Measurements from ENCODE around the gene MGAT4B.

DNA sequence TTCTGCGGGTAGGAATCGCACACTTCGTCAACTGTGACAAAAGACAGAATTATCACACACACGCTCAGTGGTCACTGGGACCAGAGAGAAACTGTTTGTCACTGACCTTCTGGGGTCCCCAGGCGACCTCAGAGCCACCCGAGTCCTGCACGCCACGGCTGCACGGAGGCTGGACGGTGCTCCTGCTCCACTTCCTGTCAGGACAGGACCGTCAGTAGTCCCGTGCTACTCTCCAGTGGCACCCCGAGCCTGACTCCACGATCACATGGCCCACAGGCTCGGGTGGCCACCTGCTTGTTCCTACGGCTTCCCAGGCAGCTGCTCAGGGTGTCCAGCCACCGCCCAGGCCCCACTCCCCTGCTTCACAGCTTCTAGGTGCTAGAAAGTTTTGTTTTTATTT is 34.1 kb upstream of the MGAT4B start:
- TF ChIP-seq CTCF (CRISPR knock-in tag; IDR thresholded peaks at IDR 0.05) (no peak), PHF8 (CRISPR knock-in tag; IDR thresholded peaks at IDR 0.05) (no peak), POLR2A (IDR thresholded peaks at IDR 0.05; ENCODE audit: insufficient read depth in 1 of 2, low read depth in 2 of 2, low read length in 2 of 2) (peak in 1 of 2 experiments; percentile 28; a peak in 2 of 4 replicates), MTA1 (CRISPR knock-in tag; IDR thresholded peaks at IDR 0.05; ENCODE audit: borderline replicate concordance) (no peak), YY1 (IDR thresholded peaks at IDR 0.05; ENCODE audit: insufficient read depth, insufficient replicate concordance, low read depth, low read length) (no peak), PATZ1 (CRISPR knock-in tag; IDR thresholded peaks at IDR 0.05) (no peak), RARA (CRISPR knock-in tag; IDR thresholded peaks at IDR 0.05) (no peak), SMARCE1 (IDR thresholded peaks at IDR 0.05; ENCODE audit: borderline replicate concordance) (no peak), EP300 (IDR thresholded peaks at IDR 0.05; ENCODE audit: low read depth in 2 of 2, low read length in 2 of 2) (no peak), EP300 (CRISPR knock-in tag; IDR thresholded peaks at IDR 0.05; ENCODE audit: borderline replicate concordance) (no peak), ZNF7 (CRISPR knock-in tag; IDR thresholded peaks at IDR 0.05) (no peak), ZNF253 (CRISPR knock-in tag; IDR thresholded peaks at IDR 0.05; ENCODE audit: borderline replicate concordance) (no peak)
- TF ChIP-seq, protein P1, sequence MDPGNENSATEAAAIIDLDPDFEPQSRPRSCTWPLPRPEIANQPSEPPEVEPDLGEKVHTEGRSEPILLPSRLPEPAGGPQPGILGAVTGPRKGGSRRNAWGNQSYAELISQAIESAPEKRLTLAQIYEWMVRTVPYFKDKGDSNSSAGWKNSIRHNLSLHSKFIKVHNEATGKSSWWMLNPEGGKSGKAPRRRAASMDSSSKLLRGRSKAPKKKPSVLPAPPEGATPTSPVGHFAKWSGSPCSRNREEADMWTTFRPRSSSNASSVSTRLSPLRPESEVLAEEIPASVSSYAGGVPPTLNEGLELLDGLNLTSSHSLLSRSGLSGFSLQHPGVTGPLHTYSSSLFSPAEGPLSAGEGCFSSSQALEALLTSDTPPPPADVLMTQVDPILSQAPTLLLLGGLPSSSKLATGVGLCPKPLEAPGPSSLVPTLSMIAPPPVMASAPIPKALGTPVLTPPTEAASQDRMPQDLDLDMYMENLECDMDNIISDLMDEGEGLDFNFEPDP (CRISPR knock-in tag; conservative IDR thresholded peaks at IDR 0.05) = no peak
- TF ChIP-seq, protein P2, sequence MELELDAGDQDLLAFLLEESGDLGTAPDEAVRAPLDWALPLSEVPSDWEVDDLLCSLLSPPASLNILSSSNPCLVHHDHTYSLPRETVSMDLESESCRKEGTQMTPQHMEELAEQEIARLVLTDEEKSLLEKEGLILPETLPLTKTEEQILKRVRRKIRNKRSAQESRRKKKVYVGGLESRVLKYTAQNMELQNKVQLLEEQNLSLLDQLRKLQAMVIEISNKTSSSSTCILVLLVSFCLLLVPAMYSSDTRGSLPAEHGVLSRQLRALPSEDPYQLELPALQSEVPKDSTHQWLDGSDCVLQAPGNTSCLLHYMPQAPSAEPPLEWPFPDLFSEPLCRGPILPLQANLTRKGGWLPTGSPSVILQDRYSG (CRISPR knock-in tag; IDR thresholded peaks at IDR 0.05) = no peak
- TF ChIP-seq, protein P3, sequence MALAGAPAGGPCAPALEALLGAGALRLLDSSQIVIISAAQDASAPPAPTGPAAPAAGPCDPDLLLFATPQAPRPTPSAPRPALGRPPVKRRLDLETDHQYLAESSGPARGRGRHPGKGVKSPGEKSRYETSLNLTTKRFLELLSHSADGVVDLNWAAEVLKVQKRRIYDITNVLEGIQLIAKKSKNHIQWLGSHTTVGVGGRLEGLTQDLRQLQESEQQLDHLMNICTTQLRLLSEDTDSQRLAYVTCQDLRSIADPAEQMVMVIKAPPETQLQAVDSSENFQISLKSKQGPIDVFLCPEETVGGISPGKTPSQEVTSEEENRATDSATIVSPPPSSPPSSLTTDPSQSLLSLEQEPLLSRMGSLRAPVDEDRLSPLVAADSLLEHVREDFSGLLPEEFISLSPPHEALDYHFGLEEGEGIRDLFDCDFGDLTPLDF (CRISPR knock-in tag; IDR thresholded peaks at IDR 0.05) = no peak

Measured in HepG2 (cell line).